ENCODE results near the gene SASH3. TPM values are rescaled to one million over a fixed set of nuclear protein-coding genes. Genes with fewer than 3 reads are reported as not detected.

SASH3 gene
- total RNA-seq, 1 donor = not detected

DNA sequence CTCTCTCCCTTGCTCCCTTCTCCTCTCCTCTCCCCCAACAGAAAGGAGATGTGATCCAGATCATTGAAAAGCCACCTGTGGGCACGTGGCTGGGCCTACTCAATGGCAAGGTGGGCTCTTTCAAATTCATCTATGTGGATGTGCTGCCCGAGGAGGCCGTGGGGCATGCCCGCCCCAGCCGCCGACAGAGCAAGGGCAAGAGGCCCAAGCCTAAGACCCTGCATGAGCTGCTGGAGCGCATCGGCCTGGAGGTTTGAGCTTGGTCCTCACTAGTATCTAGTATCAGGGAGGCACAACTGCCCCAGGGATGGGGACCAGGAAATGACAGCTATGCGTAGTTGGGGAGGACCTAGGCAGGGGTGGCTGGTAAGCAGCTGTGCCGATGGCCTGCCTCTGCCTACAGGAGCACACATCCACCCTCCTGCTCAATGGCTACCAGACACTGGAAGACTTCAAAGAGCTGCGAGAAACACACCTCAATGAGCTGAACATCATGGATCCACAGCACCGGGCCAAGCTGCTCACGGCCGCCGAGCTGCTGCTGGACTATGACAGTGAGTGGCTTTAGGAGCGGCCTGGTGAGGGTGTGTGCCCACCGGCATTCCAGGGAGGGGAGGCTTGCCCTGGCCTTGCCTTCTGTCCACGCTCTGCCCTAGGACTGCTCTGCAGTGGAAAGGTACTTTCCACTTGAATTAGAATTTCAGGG, 13.0 kb downstream of the SASH3 start:
- no peak for DNase-seq (ENCODE audit: low read depth)
- no peak overlapping the region for H3K4me3 ChIP-seq (ENCODE audit: low read depth, low read length)
- TF ChIP-seq, protein P1, sequence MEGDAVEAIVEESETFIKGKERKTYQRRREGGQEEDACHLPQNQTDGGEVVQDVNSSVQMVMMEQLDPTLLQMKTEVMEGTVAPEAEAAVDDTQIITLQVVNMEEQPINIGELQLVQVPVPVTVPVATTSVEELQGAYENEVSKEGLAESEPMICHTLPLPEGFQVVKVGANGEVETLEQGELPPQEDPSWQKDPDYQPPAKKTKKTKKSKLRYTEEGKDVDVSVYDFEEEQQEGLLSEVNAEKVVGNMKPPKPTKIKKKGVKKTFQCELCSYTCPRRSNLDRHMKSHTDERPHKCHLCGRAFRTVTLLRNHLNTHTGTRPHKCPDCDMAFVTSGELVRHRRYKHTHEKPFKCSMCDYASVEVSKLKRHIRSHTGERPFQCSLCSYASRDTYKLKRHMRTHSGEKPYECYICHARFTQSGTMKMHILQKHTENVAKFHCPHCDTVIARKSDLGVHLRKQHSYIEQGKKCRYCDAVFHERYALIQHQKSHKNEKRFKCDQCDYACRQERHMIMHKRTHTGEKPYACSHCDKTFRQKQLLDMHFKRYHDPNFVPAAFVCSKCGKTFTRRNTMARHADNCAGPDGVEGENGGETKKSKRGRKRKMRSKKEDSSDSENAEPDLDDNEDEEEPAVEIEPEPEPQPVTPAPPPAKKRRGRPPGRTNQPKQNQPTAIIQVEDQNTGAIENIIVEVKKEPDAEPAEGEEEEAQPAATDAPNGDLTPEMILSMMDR (IDR thresholded peaks at IDR 0.05; ENCODE audit: insufficient read depth, low read depth, low read length) = no peak

DNA sequence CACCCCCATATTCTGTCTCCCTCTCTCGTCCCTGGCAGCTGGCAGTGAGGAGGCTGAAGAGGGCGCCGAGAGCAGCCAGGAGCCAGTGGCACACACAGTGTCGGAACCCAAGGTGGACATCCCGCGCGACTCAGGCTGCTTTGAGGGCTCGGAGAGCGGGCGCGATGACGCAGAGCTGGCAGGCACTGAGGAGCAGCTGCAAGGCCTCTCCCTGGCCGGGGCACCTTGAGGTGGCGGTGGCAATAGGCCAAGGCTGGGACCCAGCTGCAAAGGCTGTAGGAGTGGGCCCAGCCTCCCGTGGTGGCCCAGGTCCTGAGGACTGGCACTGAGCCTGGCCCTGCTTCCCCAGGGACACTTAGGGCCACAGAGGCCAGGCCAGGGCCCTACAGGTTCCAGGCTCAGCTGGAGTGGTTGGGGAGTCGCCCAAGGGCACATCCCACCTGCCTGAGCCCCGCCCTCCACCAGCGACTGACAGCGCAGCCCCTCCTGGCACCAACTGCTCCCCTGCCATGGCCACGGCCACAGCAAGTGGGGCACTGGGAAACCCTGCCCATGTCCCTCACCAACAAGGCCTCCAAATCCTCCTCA, 13.9 kb downstream of the SASH3 start:
- DNase-seq (ENCODE audit: low read depth) = no peak
- no peak overlapping the region for H3K4me3 ChIP-seq (ENCODE audit: low read depth, low read length)
- TF ChIP-seq, protein P1 (IDR thresholded peaks at IDR 0.05; ENCODE audit: insufficient read depth, low read depth, low read length) = no peak

DNA sequence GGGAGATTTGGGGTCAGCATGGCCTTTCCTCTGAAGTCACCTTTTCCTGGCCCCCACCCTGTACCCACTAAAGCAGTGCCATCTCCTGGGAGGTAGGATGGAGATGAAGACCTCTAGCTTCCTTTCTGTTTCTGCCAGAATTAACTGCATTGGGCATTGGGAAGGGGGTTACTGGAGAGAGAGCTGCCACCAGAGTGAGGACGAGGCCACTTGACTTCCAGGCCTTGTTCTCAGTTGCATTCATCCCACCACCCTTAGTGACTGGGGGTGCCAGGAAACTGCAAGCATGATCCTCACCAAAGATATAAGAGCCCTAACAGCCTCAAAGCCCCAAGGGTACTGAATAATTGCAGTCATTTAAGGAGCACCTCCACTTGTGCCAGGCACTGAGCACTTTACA, 15.8 kb downstream of the SASH3 start:
- TF ChIP-seq, protein P1 (IDR thresholded peaks at IDR 0.05; ENCODE audit: insufficient read depth, low read depth, low read length) = no peak
- no peak overlapping the region for H3K4me3 ChIP-seq (ENCODE audit: low read depth, low read length)
- no peak for DNase-seq (ENCODE audit: low read depth)

DNA sequence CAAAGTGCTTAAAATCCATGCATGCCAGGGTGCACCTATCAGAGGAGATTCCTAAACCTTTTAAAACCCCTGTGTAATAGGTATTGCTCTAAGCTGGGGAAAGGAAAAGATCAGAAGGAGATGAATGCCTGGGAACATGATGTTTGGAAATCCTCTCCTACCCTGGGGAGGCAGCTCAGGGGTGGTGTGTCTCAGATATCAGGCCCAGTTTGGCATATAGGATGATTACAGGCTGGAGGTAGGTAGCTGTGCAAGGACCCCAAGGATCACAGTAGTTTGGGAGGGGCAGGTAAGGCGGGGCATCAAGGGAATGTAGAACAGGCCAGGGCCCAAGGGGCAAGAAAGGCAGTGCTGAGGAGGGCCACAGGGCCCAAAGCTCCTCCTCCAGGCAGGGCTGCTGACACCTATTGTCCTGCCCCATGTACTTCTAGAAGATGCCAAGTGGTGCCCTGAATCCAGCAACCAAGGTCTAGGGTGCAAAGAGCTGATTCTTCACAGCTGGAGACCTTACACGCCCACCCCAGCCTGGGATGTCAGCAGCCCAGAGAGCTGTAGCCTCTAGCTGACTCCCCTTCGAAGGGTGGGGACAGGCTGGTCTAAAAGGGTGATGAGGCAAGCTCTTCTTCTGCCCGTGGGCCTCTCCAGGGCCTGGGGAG, 17.6 kb downstream of the SASH3 start:
- no peak for DNase-seq (ENCODE audit: low read depth)
- TF ChIP-seq, protein P1 (IDR thresholded peaks at IDR 0.05; ENCODE audit: insufficient read depth, low read depth, low read length) = no peak

DNA sequence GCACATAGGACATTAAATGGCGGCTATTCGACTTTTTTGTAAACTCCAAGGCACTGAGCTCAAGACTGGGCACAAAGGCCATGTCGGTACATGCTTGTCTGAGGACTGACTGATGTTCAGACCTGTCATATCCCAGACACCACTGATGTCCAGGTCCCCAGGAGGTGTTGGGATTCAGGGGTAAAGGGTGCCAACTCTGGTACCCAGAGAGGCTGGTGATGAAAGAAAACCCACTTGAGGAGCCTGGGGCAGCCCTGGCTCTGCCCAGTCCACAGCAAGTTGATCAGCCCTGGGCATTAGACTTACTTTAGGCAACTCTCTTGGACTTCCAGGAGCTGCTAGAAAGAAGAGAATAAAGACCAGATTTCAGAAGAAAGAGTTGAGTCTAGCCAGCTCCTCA, 18.7 kb downstream of the SASH3 start:
- TF ChIP-seq, protein P1 (IDR thresholded peaks at IDR 0.05; ENCODE audit: insufficient read depth, low read depth, low read length) = no peak
- DNase-seq (ENCODE audit: low read depth) = no peak

More for the DNA sequence above, 17.6 kb downstream of the SASH3 start:
- H3K4me3 ChIP-seq (ENCODE audit: low read depth, low read length) = no peak overlapping the region

DNA sequence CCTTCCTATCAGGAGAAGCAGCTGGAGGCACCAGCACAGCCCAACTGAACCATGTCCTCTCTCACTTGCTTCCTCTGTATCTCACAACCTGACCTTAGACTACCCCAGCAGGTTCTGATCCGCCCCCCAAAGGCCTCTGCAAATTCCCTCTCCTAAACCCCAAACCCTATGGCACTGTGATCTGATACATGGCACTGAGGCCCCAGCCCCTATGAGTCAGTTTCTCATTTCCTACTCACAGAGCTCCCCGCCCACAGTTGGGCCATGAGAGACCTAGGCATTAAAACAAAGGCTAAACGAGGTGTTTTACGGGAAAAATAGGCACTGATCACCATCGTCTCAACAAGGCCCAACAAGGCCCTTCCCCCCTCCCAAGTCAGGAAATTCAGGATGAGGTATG, 19.1 kb downstream of the SASH3 start:
- TF ChIP-seq, protein P1 (IDR thresholded peaks at IDR 0.05; ENCODE audit: insufficient read depth, low read depth, low read length) = no peak
- H3K4me3 ChIP-seq (ENCODE audit: low read depth, low read length) = no peak overlapping the region
- DNase-seq (ENCODE audit: low read depth) = no peak

More for the DNA sequence above, 18.7 kb downstream of the SASH3 start:
- no peak overlapping the region for H3K4me3 ChIP-seq (ENCODE audit: low read depth, low read length)
